ENCODE results near the gene RLN3.

Gene RLN3

GRCh38 chr19:13981021-13981420, 46.9 kb upstream of the RLN3 start:
- H3K4me3 ChIP-seq (replicated peaks; ENCODE audit: low read depth, low read length): no peak overlapping the region
- DNase-seq (ENCODE audit: extremely low read depth, insufficient read length): no peak
- no peak for TF ChIP-seq CTCF (IDR thresholded peaks at IDR 0.05; ENCODE audit: insufficient read depth, low read length, poor library complexity, severe bottlenecking)
- no peaks in the 10 kb centered on the region; the same call in 1 of the 2 replicates for H3K36me3 ChIP-seq (ENCODE audit: control insufficient read depth, insufficient read depth, low read length)
- no peaks in the 10 kb centered on the region for H3K27me3 ChIP-seq (replicated peaks; ENCODE audit: control insufficient read depth, insufficient read depth, low read length)

- Histone ChIP-seq H3K4me3 (replicated peaks; ENCODE audit: low read depth, low read length) (no peak overlapping the region), H3K27me3 (replicated peaks; ENCODE audit: control insufficient read depth, insufficient read depth, low read length) (no peaks in the 10 kb centered on the region), H3K36me3 (ENCODE audit: control insufficient read depth, insufficient read depth, low read length) (no peaks in the 10 kb centered on the region; the same call in 1 of the 2 replicates)
- DNase-seq (ENCODE audit: extremely low read depth, insufficient read length): no peak
- no peak for TF ChIP-seq CTCF (IDR thresholded peaks at IDR 0.05; ENCODE audit: insufficient read depth, low read length, poor library complexity, severe bottlenecking)
These were observed 46.5 kb upstream of the RLN3 start for GRCh38 chr19:13981467-13981866.

GRCh38 chr19:13981988-13982501, 45.9 kb upstream of the RLN3 start:
- Histone ChIP-seq H3K36me3 (ENCODE audit: control insufficient read depth, insufficient read depth, low read length) (no peaks in the 10 kb centered on the region; the same call in 1 of the 2 replicates), H3K27me3 (replicated peaks; ENCODE audit: control insufficient read depth, insufficient read depth, low read length) (no peaks in the 10 kb centered on the region), H3K4me3 (replicated peaks; ENCODE audit: low read depth, low read length) (no peak overlapping the region)
- no peak for DNase-seq (ENCODE audit: extremely low read depth, insufficient read length)
- TF ChIP-seq CTCF (IDR thresholded peaks at IDR 0.05; ENCODE audit: insufficient read depth, low read length, poor library complexity, severe bottlenecking): no peak

GRCh38 chr19:13982773-13983172, 45.2 kb upstream of the RLN3 start:
- no peaks in the 10 kb centered on the region for H3K27me3 ChIP-seq (replicated peaks; ENCODE audit: control insufficient read depth, insufficient read depth, low read length)
- no peak overlapping the region for H3K4me3 ChIP-seq (replicated peaks; ENCODE audit: low read depth, low read length)
- DNase-seq (ENCODE audit: extremely low read depth, insufficient read length): no peak
- H3K36me3 ChIP-seq (ENCODE audit: control insufficient read depth, insufficient read depth, low read length): no peaks in the 10 kb centered on the region; the same call in 1 of the 2 replicates
- TF ChIP-seq CTCF (IDR thresholded peaks at IDR 0.05; ENCODE audit: insufficient read depth, low read length, poor library complexity, severe bottlenecking): no peak

- Histone ChIP-seq H3K27me3 (replicated peaks; ENCODE audit: control insufficient read depth, insufficient read depth, low read length) (no peaks in the 10 kb centered on the region), H3K36me3 (ENCODE audit: control insufficient read depth, insufficient read depth, low read length) (no peaks in the 10 kb centered on the region; the same call in 1 of the 2 replicates), H3K4me3 (replicated peaks; ENCODE audit: low read depth, low read length) (no peak overlapping the region)
- no peak for DNase-seq (ENCODE audit: extremely low read depth, insufficient read length)
- no peak for TF ChIP-seq CTCF (IDR thresholded peaks at IDR 0.05; ENCODE audit: insufficient read depth, low read length, poor library complexity, severe bottlenecking)
These were observed 44.6 kb upstream of the RLN3 start for GRCh38 chr19:13983213-13983889.

Measured in GM06990 (cell line).